ENCODE measurements around the gene CXXC4.

- TF ChIP-seq POLR2A (IDR thresholded peaks at IDR 0.05) (no peak), CTCF (IDR thresholded peaks at IDR 0.05) (no peak)
Measured at GRCh38 chr4:104507112-104507511, 12.4 kb upstream of the CXXC4 start.
